ENCODE results near the gene NTM.
A peak's percentile ranks its signal among the peaks of the same experiment; 100 is the strongest.

Gene NTM

GRCh38 chr11:131796089-131796488, 425.7 kb downstream of the NTM start:
- Histone ChIP-seq H2AK5ac (ENCODE audit: low read length, severe bottlenecking) (no peak overlapping the region), H2AFZ (ENCODE audit: low read depth, low read length) (no peak overlapping the region), H2BK12ac (ENCODE audit: low read length in 2 of 2) (no peak overlapping the region), H3K18ac (ENCODE audit: low read depth in 1 of 2, low read length in 2 of 2) (no peak overlapping the region), H4K91ac (ENCODE audit: low read length) (no peak overlapping the region), H3K4me2 (ENCODE audit: low read length, poor library complexity, severe bottlenecking) (no peak overlapping the region), H3K9ac (ENCODE audit: low read length) (no peak overlapping the region), H3K4ac (ENCODE audit: low read depth in 1 of 2, low read length in 2 of 2) (no peak overlapping the region), H3K23ac (ENCODE audit: low read length in 2 of 2) (peak overlapping the region in 1 of 2 experiments; percentile 67), H2BK5ac (ENCODE audit: low read depth, low read length, poor library complexity, severe bottlenecking) (no peak overlapping the region), H3K4me3 (ENCODE audit: insufficient read depth in 1 of 2, low read depth in 1 of 2, low read length in 2 of 2) (no peak overlapping the region), H3K27ac (ENCODE audit: low read length, poor library complexity, severe bottlenecking) (no peak overlapping the region), H3K9me3 (ENCODE audit: control insufficient read depth, low read length) (no peaks in the 10 kb centered on the region), H3K79me1 (replicated peaks; ENCODE audit: low read length, poor library complexity, severe bottlenecking) (no peaks in the 10 kb centered on the region), H2BK120ac (ENCODE audit: low read depth, low read length) (no peak overlapping the region), H2BK15ac (ENCODE audit: low read depth, poor library complexity, severe bottlenecking) (no peak overlapping the region), H3K36me3 (ENCODE audit: control insufficient read depth in 1 of 2, insufficient read depth in 2 of 2, low read depth in 1 of 2, low read length in 2 of 2) (no peaks in the 10 kb centered on the region), H3K4me1 (ENCODE audit: control insufficient read depth, insufficient read depth, low read depth, low read length) (no peaks in the 10 kb centered on the region), H3K27me3 (ENCODE audit: control insufficient read depth in 1 of 2, insufficient read depth in 1 of 2, low read length in 2 of 2) (peaks cover 0 to 36% of the 10 kb centered on the region in 2 experiments), H4K8ac (ENCODE audit: low read length) (peak overlapping the region; percentile 12), H3K14ac (ENCODE audit: low read length in 2 of 2) (peak overlapping the region in 1 of 2 experiments; percentile 92)
- no peak for DNase-seq
- WGBS, result 83% methylated on average over 7 of the region's 7 CpGs

- H3K23ac ChIP-seq (ENCODE audit: low read length in 2 of 2), result no peak overlapping the region
- H2BK12ac ChIP-seq (ENCODE audit: low read length in 2 of 2), result no peak overlapping the region
- no peak overlapping the region for H2AFZ ChIP-seq (ENCODE audit: low read depth, low read length)
- H2BK5ac ChIP-seq (ENCODE audit: low read depth, low read length, poor library complexity, severe bottlenecking), result no peak overlapping the region
- H3K9me3 ChIP-seq (ENCODE audit: control insufficient read depth, low read length), result no peaks in the 10 kb centered on the region
- 67% methylated on average over 4 of the region's 5 CpGs for WGBS
- no peak overlapping the region for H2AK5ac ChIP-seq (ENCODE audit: low read length, severe bottlenecking)
- H3K9ac ChIP-seq (ENCODE audit: low read length), result no peak overlapping the region
- no peak overlapping the region for H3K4me3 ChIP-seq (ENCODE audit: insufficient read depth in 1 of 2, low read depth in 1 of 2, low read length in 2 of 2)
- no peaks in the 10 kb centered on the region for H3K36me3 ChIP-seq (ENCODE audit: control insufficient read depth in 1 of 2, insufficient read depth in 2 of 2, low read depth in 1 of 2, low read length in 2 of 2)
- no peak overlapping the region for H3K4me2 ChIP-seq (ENCODE audit: low read length, poor library complexity, severe bottlenecking)
- H3K14ac ChIP-seq (ENCODE audit: low read length in 2 of 2), result peak overlapping the region in 1 of 2 experiments; percentile 65
- H3K18ac ChIP-seq (ENCODE audit: low read depth in 1 of 2, low read length in 2 of 2), result no peak overlapping the region
- H3K27me3 ChIP-seq (ENCODE audit: control insufficient read depth in 1 of 2, insufficient read depth in 1 of 2, low read length in 2 of 2), result peaks cover 0 to 41% of the 10 kb centered on the region in 2 experiments
- no peaks in the 10 kb centered on the region for H3K79me1 ChIP-seq (replicated peaks; ENCODE audit: low read length, poor library complexity, severe bottlenecking)
- H4K8ac ChIP-seq (ENCODE audit: low read length), result no peak overlapping the region
- no peak overlapping the region for H3K4ac ChIP-seq (ENCODE audit: low read depth in 1 of 2, low read length in 2 of 2)
- H3K27ac ChIP-seq (ENCODE audit: low read length, poor library complexity, severe bottlenecking), result no peak overlapping the region
- no peak for DNase-seq
- no peak overlapping the region for H2BK120ac ChIP-seq (ENCODE audit: low read depth, low read length)
- H3K4me1 ChIP-seq (ENCODE audit: control insufficient read depth, insufficient read depth, low read depth, low read length), result no peaks in the 10 kb centered on the region
- H4K91ac ChIP-seq (ENCODE audit: low read length), result no peak overlapping the region
- no peak overlapping the region for H2BK15ac ChIP-seq (ENCODE audit: low read depth, poor library complexity, severe bottlenecking)
These were observed 426.1 kb downstream of the NTM start for GRCh38 chr11:131796541-131796940.

- no peak for DNase-seq
- H4K91ac ChIP-seq (ENCODE audit: low read length), result no peak overlapping the region
- 89% methylated on average over 2 of the region's 2 CpGs for WGBS
These were observed 430.0 kb downstream of the NTM start for GRCh38 chr11:131800452-131800851.

DNA sequence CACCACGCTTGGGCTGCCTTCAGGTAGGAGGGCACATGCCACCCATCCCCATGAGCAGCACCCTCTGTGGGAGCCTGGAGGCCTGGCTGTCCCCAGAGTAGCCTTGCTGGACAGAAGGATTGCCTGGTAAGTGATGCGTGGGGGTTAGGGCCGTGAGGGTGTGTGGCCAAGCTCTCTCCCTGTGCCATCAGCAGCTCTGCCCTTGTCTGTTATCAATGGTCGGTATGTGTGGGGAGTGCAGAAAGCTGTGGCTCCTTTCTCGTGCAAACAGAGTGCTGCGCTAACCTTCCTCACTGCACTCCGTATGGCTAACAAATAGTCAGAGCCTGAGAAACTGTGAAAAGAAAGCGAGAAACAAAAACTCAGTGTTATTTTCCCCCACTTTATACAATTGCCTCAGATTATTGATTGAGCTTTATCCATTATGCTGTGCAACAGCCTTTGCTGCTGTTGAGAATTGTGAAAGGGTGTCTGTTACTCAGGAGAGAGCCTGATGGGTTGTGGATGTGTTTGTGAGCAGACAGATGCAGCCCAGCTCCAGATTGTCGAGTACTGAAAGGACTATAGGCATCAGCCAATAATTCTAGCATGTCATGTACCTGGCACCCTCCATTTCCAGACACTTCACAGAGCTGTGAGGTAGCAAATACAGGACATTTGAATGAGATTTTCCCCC, 432.2 kb downstream of the NTM start:
- H4K91ac ChIP-seq (ENCODE audit: low read length), result peak overlapping the region; percentile 41
- H2AK5ac ChIP-seq (ENCODE audit: low read length, severe bottlenecking), result no peak overlapping the region
- H3K36me3 ChIP-seq (ENCODE audit: control insufficient read depth in 1 of 2, insufficient read depth in 2 of 2, low read depth in 1 of 2, low read length in 2 of 2), result no peaks in the 10 kb centered on the region
- no peak overlapping the region for H2BK12ac ChIP-seq (ENCODE audit: low read length in 2 of 2)
- H2AFZ ChIP-seq (ENCODE audit: low read depth, low read length), result no peak overlapping the region
- no peak overlapping the region for H3K4ac ChIP-seq (ENCODE audit: low read depth in 1 of 2, low read length in 2 of 2)
- H2BK120ac ChIP-seq (ENCODE audit: low read depth, low read length), result no peak overlapping the region
- H3K27me3 ChIP-seq (ENCODE audit: control insufficient read depth in 1 of 2, insufficient read depth in 1 of 2, low read length in 2 of 2), result peaks cover 14 to 46% of the 10 kb centered on the region in 2 experiments
- no peaks in the 10 kb centered on the region for H3K4me1 ChIP-seq (ENCODE audit: control insufficient read depth, insufficient read depth, low read depth, low read length)
- no peak overlapping the region for H3K18ac ChIP-seq (ENCODE audit: low read depth in 1 of 2, low read length in 2 of 2)
- H4K8ac ChIP-seq (ENCODE audit: low read length), result no peak overlapping the region
- 68% methylated on average over 7 of the region's 9 CpGs for WGBS
- no peak overlapping the region for H3K4me2 ChIP-seq (ENCODE audit: low read length, poor library complexity, severe bottlenecking)
- no peaks in the 10 kb centered on the region for H3K9me3 ChIP-seq (ENCODE audit: control insufficient read depth, low read length)
- H2BK5ac ChIP-seq (ENCODE audit: low read depth, low read length, poor library complexity, severe bottlenecking), result no peak overlapping the region
- no peaks in the 10 kb centered on the region for H3K79me1 ChIP-seq (replicated peaks; ENCODE audit: low read length, poor library complexity, severe bottlenecking)
- H3K9ac ChIP-seq (ENCODE audit: low read length), result no peak overlapping the region
- no peak for DNase-seq
- H2BK15ac ChIP-seq (ENCODE audit: low read depth, poor library complexity, severe bottlenecking), result no peak overlapping the region
- H3K14ac ChIP-seq (ENCODE audit: low read length in 2 of 2), result peak overlapping the region in 1 of 2 experiments; percentile 26
- H3K27ac ChIP-seq (ENCODE audit: low read length, poor library complexity, severe bottlenecking), result no peak overlapping the region
- H3K23ac ChIP-seq (ENCODE audit: low read length in 2 of 2), result peak overlapping the region in 1 of 2 experiments; percentile 9
- H3K4me3 ChIP-seq (ENCODE audit: insufficient read depth in 1 of 2, low read depth in 1 of 2, low read length in 2 of 2), result no peak overlapping the region

More at GRCh38 chr11:131800452-131800851, 430.0 kb downstream of the NTM start:
- H3K14ac ChIP-seq (ENCODE audit: low read length in 2 of 2), result no peak overlapping the region
- H4K8ac ChIP-seq (ENCODE audit: low read length), result no peak overlapping the region
- H3K36me3 ChIP-seq (ENCODE audit: control insufficient read depth in 1 of 2, insufficient read depth in 2 of 2, low read depth in 1 of 2, low read length in 2 of 2), result no peaks in the 10 kb centered on the region
- no peak overlapping the region for H2AFZ ChIP-seq (ENCODE audit: low read depth, low read length)
- H3K9me3 ChIP-seq (ENCODE audit: control insufficient read depth, low read length), result no peaks in the 10 kb centered on the region
- H3K4me3 ChIP-seq (ENCODE audit: insufficient read depth in 1 of 2, low read depth in 1 of 2, low read length in 2 of 2), result no peak overlapping the region
- no peak overlapping the region for H3K23ac ChIP-seq (ENCODE audit: low read length in 2 of 2)
- H2AK5ac ChIP-seq (ENCODE audit: low read length, severe bottlenecking), result no peak overlapping the region
- H2BK15ac ChIP-seq (ENCODE audit: low read depth, poor library complexity, severe bottlenecking), result no peak overlapping the region
- peaks cover 14 to 54% of the 10 kb centered on the region in 2 experiments for H3K27me3 ChIP-seq (ENCODE audit: control insufficient read depth in 1 of 2, insufficient read depth in 1 of 2, low read length in 2 of 2)
- H3K79me1 ChIP-seq (replicated peaks; ENCODE audit: low read length, poor library complexity, severe bottlenecking), result no peaks in the 10 kb centered on the region
- no peak overlapping the region for H2BK120ac ChIP-seq (ENCODE audit: low read depth, low read length)
- H3K4me1 ChIP-seq (ENCODE audit: control insufficient read depth, insufficient read depth, low read depth, low read length), result no peaks in the 10 kb centered on the region
- H3K27ac ChIP-seq (ENCODE audit: low read length, poor library complexity, severe bottlenecking), result no peak overlapping the region
- H2BK12ac ChIP-seq (ENCODE audit: low read length in 2 of 2), result no peak overlapping the region
- H3K18ac ChIP-seq (ENCODE audit: low read depth in 1 of 2, low read length in 2 of 2), result no peak overlapping the region
- no peak overlapping the region for H3K4ac ChIP-seq (ENCODE audit: low read depth in 1 of 2, low read length in 2 of 2)
- H3K4me2 ChIP-seq (ENCODE audit: low read length, poor library complexity, severe bottlenecking), result no peak overlapping the region
- no peak overlapping the region for H2BK5ac ChIP-seq (ENCODE audit: low read depth, low read length, poor library complexity, severe bottlenecking)
- H3K9ac ChIP-seq (ENCODE audit: low read length), result no peak overlapping the region

All from mesenchymal stem cell (in vitro differentiated cells and primary cell).